Measurements from ENCODE around the gene SLC10A7. TPM values are rescaled to one million over a fixed set of nuclear protein-coding genes. Genes with fewer than 3 reads are reported as not detected.
A peak's percentile ranks its signal among the peaks of the same experiment; 100 is the strongest.

The SLC10A7 gene
- total and polyA plus RNA-seq, 2 of the 4 experiments (the other 2 are of a cell fraction), result 5.2 to 8.4 TPM

GRCh38 chr4:146229406-146229805 lies 292.3 kb downstream of the SLC10A7 start:
- intact Hi-C loops (cut with micrococcal nuclease), result no loop called here

More at GRCh38 chr4:146229406-146229805, 292.3 kb downstream of the SLC10A7 start:
- Histone ChIP-seq H4K20me1 (ENCODE audit: insufficient read depth, low read length) (no peaks in the 10 kb centered on the region), H3K56ac (ENCODE audit: extremely low read depth, insufficient read depth, low read length) (no peak overlapping the region), H4K8ac (ENCODE audit: low read depth in 2 of 2, low read length in 2 of 2) (no peak overlapping the region), H2AK5ac (ENCODE audit: low read depth, low read length) (no peak overlapping the region), H2BK20ac (ENCODE audit: low read depth, low read length) (no peak overlapping the region), H3K79me1 (ENCODE audit: low read depth in 1 of 2, low read length in 2 of 2) (no peaks in the 10 kb centered on the region), H2AK9ac (replicated peaks; ENCODE audit: low read depth, low read length, poor library complexity) (no peak overlapping the region), H3K9me3 (ENCODE audit: control insufficient read depth, insufficient read depth, low read length) (peaks cover 3% of the 10 kb centered on the region; the same call in 1 of the 2 replicates), H3K4me3 (ENCODE audit: insufficient read depth, low read depth, low read length) (no peak overlapping the region), H3K36me3 (ENCODE audit: control insufficient read depth, insufficient read depth, low read length) (no peaks in the 10 kb centered on the region), H3K18ac (ENCODE audit: low read depth, low read length) (no peak overlapping the region), H2BK120ac (ENCODE audit: low read depth, low read length) (no peak overlapping the region), H3K4me1 (ENCODE audit: control insufficient read depth, insufficient read depth, low read length) (no peaks in the 10 kb centered on the region), H3K27ac (ENCODE audit: insufficient read depth, low read length) (no peak overlapping the region), H3K9me1 (ENCODE audit: insufficient read depth, low read length) (no peaks in the 10 kb centered on the region), H3K27me3 (ENCODE audit: control insufficient read depth, insufficient read depth, low read length) (peaks cover 4% of the 10 kb centered on the region), H3K23ac (ENCODE audit: low read depth, low read length) (no peak overlapping the region), H2AFZ (replicated peaks; ENCODE audit: low read length, poor library complexity) (no peak overlapping the region), H4K5ac (ENCODE audit: low read depth, low read length) (no peak overlapping the region), H4K91ac (ENCODE audit: insufficient read depth, low read depth, low read length) (no peak overlapping the region), H3K9ac (ENCODE audit: low read depth, low read length) (no peak overlapping the region), H3K4ac (ENCODE audit: low read depth, low read length) (no peak overlapping the region), H3K4me2 (ENCODE audit: low read depth, low read length) (no peak overlapping the region), H2BK5ac (ENCODE audit: low read depth, low read length, poor library complexity, severe bottlenecking) (no peak overlapping the region), H2BK15ac (ENCODE audit: low read depth, low read length) (no peak overlapping the region), H3K14ac (replicated peaks; ENCODE audit: low read depth, low read length) (no peak overlapping the region)
- dilution Hi-C loops (cut with HindIII; ENCODE audit: low sequenced_read_pairs, unreplicated experiment), result no loop called here
- TF ChIP-seq CEBPB (IDR thresholded peaks at IDR 0.05; ENCODE audit: low read depth, low read length), result peak; percentile 75
- TF ChIP-seq RFX5 (IDR thresholded peaks at IDR 0.05; ENCODE audit: low read depth, low read length), result no peak
- no peak for TF ChIP-seq NFE2L2 (IDR thresholded peaks at IDR 0.05; ENCODE audit: low read depth, low read length)
- no peak for TF ChIP-seq MAFK (IDR thresholded peaks at IDR 0.05; ENCODE audit: low read depth, low read length)
- no peak for TF ChIP-seq USF2 (IDR thresholded peaks at IDR 0.05; ENCODE audit: low read depth, low read length)
- TF ChIP-seq MAZ (IDR thresholded peaks at IDR 0.05; ENCODE audit: borderline replicate concordance, low read depth, low read length), result no peak
- BruUV-seq (replicated peaks), result no TSS peak
- DNase-seq (no peak), ATAC-seq (ENCODE audit: low read depth) (no peak)
- ChIA-PET CTCF (no interaction called here), POLR2A (ENCODE audit: unreplicated experiment) (no interaction called here)
- in situ Hi-C loops (cut with MboI; ENCODE audit: low sequenced_read_pairs), result no loop called here
